HG03432 (cell line): ENCODE results near the gene CDK5RAP1.

Experiments
- ATAC-seq: cut with Tn5 transposase; IDR thresholded peaks from one replicate; pipeline ENCODE4 v1.9.1; 2021; ENCODE audit warnings: mild to moderate bottlenecking, moderate library complexity; ENCODE audit not compliant: unreplicated experiment

The CDK5RAP1 gene

GRCh38 chr20:33336375-33336774 is 64.9 kb downstream of the CDK5RAP1 start:
- no peak for ATAC-seq

GRCh38 chr20:33334111-33334510 is 67.2 kb downstream of the CDK5RAP1 start:
- no peak for ATAC-seq

- no peak for ATAC-seq
These were observed 67.7 kb downstream of the CDK5RAP1 start for GRCh38 chr20:33333616-33334015.

- ATAC-seq, result no peak
These were observed 68.3 kb downstream of the CDK5RAP1 start for GRCh38 chr20:33332905-33333456.

GRCh38 chr20:33328157-33329137 is 72.9 kb downstream of the CDK5RAP1 start:
- no peak for ATAC-seq

- ATAC-seq, result no peak
These were observed 76.0 kb downstream of the CDK5RAP1 start for GRCh38 chr20:33325350-33325749.

- no peak for ATAC-seq
These were observed 78.1 kb downstream of the CDK5RAP1 start for GRCh38 chr20:33323236-33323635.

- no peak for ATAC-seq
These were observed 78.9 kb downstream of the CDK5RAP1 start for GRCh38 chr20:33322456-33322855.

- ATAC-seq, result no peak
These were observed 81.3 kb downstream of the CDK5RAP1 start for GRCh38 chr20:33320006-33320405.

- no peak for ATAC-seq
These were observed 83.3 kb downstream of the CDK5RAP1 start for GRCh38 chr20:33318096-33318429.

GRCh38 chr20:33317424-33318095 is 83.8 kb downstream of the CDK5RAP1 start:
- ATAC-seq, result no peak

GRCh38 chr20:33316958-33317357 is 84.4 kb downstream of the CDK5RAP1 start:
- no peak for ATAC-seq

GRCh38 chr20:33316343-33316742 is 85.0 kb downstream of the CDK5RAP1 start:
- ATAC-seq, result no peak

- ATAC-seq, result no peak
These were observed 87.5 kb downstream of the CDK5RAP1 start for GRCh38 chr20:33313686-33314314.

GRCh38 chr20:33312583-33312982 is 88.7 kb downstream of the CDK5RAP1 start:
- ATAC-seq, result no peak

GRCh38 chr20:33311996-33312395 is 89.3 kb downstream of the CDK5RAP1 start:
- ATAC-seq, result no peak

GRCh38 chr20:33311011-33311410 is 90.3 kb downstream of the CDK5RAP1 start:
- no peak for ATAC-seq

GRCh38 chr20:33310327-33310899 is 90.9 kb downstream of the CDK5RAP1 start:
- ATAC-seq, result no peak

GRCh38 chr20:33309631-33310030 is 91.7 kb downstream of the CDK5RAP1 start:
- no peak for ATAC-seq
